HT-29 (cell line): ENCODE results near the gene USP33. TPM values are rescaled to one million over a fixed set of nuclear protein-coding genes. Genes with fewer than 3 reads are reported as not detected.
"Not testable (repeated sequence)": the region's sequence is repeated elsewhere in the genome, so short reads cannot be mapped to it uniquely, and the experiment has no call there.

Source experiments
- DNase-seq: peaks from one replicate; pipeline ENCODE4 v3.0.0-alpha.2; 2015; ENCODE audit warnings: low spot score
- total RNA-seq: library from RNA; depleted of rRNA; stranded (reverse); fragments of >200 nt; shearing (Covaris generic); gene quantifications from 2 replicates; pipeline ENCODE4 v1.2.3, GENCODE V29; 2014; rRNA removed

USP33 gene
- 20.2 and 23.2 TPM in 2 replicates for total RNA-seq

DNA sequence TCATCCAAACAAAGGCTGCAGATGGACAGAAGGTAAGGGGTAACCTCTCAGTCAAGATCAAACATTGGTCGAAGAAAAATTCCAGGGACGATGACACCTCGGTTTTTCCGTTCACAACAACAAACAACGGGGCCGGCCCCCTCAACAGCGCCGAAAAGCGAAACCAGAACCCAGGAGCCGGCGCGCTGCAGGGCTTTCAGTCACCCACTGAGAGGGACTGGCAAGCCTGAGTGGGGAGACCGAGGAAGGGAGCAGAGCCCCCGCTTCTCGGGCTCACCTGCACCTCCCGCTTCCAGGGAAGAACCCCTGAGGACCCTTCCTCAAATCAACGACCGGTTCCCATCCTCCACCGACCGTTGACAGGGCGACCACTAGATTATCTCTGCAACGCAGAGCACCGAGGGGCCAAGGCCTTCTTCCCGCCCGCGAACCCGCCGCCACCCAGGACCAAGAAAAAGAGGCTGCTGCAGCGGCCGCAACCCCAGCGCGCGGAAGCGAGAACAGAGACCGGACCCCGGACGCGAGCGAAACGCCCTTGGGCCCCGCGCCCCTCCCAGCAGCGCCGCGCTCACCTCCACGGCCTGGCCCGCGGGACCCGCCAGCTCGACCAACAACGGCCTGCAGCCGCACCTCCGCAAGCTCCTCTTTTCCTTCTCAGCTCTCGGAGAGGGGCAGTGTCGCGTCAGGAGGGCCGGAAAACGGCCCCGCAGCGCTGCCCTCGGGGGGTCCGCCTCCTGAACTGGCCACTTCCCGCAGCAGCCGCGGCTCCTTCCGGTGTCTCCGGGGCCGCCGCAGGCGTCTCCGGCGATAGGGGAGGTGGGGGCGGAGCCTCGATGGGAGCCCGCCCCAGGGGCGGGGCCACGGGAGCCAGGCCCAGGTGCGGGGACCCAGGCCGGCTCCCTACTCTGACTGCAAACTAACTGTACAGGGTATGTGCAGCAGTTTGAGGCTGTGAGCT lies at the start of gene USP33:
Gene USP33, minus strand, starts transcription at position 782 of the 958 bp plus-strand sequence. CDS start 18,155 bp downstream, outside the sequence.
- peak; percentile 91 for DNase-seq

GRCh38 chr1:77803371-77803770 lies 43.7 kb upstream of the USP33 start:
- no peak for DNase-seq

- no peak for DNase-seq
Measured at GRCh38 chr1:77802026-77802425, 42.4 kb upstream of the USP33 start.

- DNase-seq, result no peak
Measured at GRCh38 chr1:77797991-77798390, 38.3 kb upstream of the USP33 start.

DNA sequence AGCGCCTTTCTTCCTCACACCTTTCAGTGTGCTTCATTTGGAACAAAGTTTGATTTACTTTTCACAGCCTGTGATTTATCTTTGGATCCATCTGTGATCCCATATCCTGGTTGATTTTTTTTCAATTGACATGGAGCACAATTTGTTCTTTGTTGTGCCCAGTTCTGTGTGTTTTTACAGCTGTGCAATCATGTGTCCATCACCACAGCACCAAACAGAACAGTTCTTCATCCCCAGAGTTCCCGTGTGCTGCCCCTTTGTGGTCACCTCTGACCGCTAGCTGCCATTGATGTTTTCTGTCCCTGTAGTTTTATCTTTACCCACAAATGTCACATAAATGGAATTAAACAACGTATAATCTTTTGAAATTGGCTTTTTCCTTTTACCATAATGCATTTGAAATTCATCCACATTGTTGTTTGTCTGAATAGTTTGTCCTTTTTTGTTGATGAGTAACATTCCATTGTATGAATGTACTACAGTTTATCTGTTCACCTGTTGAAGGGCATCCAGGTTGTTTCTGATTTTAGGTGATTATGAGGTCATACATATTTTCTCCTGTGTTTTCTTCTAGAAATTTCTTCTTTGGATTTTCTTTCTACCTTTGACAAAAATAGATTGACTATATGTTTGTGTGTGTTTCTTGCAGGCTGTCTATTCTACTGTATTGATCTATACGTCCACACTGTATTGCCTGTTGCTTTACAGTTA lies 37.2 kb upstream of the USP33 start:
- DNase-seq, result peak; percentile 9

- no peak for DNase-seq
Measured at GRCh38 chr1:77794550-77794949, 34.9 kb upstream of the USP33 start.

DNA sequence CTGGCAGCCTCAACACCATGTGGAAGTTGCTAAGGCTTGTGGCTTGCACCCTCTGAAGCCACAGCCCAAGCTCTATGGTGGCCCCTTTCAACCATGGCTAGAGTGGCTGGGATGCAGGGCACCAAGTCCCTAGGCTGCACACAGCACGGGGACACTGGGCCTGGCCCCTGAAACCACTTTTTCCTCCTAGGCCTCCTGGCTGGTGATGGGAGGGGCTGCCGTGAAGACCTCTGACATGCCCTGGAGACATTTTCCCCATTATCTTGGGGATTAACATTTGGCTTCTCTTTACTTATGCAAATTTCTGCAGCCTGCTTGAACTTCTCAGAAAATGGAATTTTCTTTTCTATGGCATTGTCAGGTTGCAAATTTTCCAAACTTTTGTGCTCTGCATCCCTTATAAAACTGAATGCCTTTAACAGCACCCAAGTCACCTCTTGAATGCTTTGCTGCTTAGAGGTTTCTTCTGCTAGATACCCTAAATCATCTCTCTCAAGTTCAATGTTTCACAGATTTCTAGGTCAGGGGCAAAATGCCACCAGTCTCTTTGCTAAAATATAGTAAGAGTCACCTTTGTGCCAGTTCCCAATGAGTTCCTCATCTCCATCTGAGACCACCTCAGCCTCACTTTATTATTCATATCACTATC lies 26.6 kb upstream of the USP33 start:
- DNase-seq, result not testable (repeated sequence)

DNA sequence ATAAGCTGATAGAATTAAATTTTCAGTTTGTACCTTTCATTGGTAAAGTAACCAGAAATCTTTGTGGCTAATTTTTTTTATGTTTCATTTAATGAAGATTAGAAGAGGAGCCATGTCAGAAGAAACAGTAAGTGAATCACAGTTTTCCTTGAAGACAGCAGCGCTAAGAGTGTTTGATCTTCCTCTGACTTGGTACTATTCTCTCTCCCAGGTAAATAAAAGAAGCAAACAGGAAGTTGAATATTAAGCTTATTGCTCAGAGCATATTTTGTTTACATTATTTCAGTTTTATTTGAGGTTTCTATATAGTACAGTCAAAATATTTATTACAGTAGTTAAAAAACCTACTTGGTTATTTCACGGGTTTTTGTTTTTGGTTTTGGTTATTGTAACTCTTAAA lies 23.5 kb upstream of the USP33 start:
- peak; percentile 9 for DNase-seq

GRCh38 chr1:77781683-77782082 lies 22.0 kb upstream of the USP33 start:
- no peak for DNase-seq

GRCh38 chr1:77779529-77780281 lies 20.1 kb upstream of the USP33 start, which contains the start of gene MIGA1:
Gene MIGA1 (plus strand): TSS chr1:77779649. CDS start chr1:77783253, 3,604 bp downstream.
- DNase-seq, result peak; percentile 94

DNA sequence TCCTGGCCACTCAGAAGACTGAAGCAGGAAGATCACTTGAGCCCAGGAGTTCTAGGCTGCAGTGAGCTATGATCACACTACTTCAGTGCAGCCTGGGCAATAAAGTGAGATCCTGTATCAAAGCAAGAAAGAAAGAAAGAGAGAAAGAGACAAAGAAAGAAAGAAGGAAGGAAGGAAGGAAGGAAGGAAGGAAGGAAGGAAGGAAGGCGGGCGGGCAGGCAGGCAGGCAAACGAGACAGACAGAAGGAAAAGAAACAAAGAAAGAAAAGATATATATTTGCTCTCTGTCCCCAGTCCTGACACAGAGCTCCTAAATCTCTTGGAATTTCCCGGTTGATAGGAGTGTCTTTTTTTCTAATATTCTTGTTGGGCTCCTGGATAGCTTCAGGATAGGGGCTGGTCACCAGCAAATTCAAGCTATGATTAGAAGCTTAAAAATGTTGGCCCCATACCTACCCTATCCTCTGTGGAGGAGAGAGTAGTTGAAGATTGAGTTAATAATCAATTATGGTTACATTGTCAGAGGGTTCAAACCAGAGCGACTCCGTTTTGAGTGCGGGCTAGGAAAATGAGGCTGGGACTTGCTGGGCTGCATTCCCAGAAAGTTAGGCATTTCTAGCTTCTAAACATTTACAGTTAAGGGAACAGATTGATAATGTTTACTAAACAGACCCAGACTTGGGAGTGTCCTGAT lies 16.5 kb upstream of the USP33 start:
- DNase-seq, result no peak

- DNase-seq, result no peak
Measured at GRCh38 chr1:77768006-77768405, 8.4 kb upstream of the USP33 start.

GRCh38 chr1:77762072-77762476 lies 2.4 kb upstream of the USP33 start:
- DNase-seq, result peak; percentile 32

- no peak for DNase-seq
Measured at GRCh38 chr1:77757603-77758002, 2.0 kb downstream of the USP33 start.

GRCh38 chr1:77757066-77757584 lies 2.5 kb downstream of the USP33 start:
- no peak for DNase-seq

- no peak for DNase-seq
Measured at GRCh38 chr1:77756052-77756754, 3.4 kb downstream of the USP33 start.

DNA sequence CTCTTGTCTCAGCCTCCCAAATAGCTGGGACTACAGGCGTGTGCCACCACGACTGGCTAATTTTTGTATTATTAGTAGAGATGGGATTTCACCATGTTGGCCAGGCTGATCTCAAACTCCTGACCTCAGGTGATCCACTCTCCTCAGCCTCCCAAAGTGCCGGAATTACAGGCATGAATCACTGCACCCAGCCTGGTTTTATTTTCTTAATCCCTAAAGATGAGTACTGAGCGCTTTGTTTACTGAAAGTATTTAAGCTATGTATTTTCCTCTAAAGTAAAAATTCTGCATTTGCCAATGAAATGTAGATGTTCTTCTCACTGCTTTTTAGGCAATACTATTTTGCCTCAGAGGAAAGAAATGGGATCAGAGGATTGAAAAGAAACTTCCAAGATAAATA lies 10.2 kb downstream of the USP33 start:
- DNase-seq, result not testable (repeated sequence)

- DNase-seq, result no peak
Measured at GRCh38 chr1:77744576-77744975, 15.1 kb downstream of the USP33 start.

DNA sequence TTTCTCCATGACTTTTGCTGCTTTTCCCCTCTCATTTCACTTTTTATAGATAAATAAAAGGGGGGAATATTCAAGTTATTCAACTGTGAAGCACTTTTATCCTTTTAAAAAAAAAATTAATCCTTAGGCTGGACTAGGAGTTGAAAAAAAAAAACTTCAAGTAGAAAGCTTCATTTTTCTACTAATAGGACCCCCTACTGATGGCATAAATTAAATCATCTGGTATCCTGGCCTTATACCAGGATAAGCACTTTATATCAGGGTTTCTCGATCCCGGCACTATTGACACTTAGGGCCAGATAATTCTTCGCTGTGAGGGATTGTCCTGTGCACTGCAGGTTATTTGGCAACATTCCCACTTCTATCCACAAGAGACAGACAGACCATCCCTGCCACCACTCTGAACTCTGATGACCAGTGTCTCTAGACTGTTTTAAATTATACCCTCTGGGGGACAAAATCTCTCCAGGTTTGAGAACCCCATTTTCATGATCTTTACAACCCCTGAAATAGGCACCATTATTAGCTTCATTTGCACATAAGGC lies 17.6 kb downstream of the USP33 start:
- no peak for DNase-seq
